ENCODE results near the gene DLGAP4. TPM values are rescaled to one million over a fixed set of nuclear protein-coding genes. Genes with fewer than 3 reads are reported as not detected.

The DLGAP4 gene
- total and polyA plus RNA-seq, 2 of the 13 experiments (the other 11 are each of a cell fraction or from before 2014, with no cell fraction given), result 15.2 to 26.7 TPM

DNA sequence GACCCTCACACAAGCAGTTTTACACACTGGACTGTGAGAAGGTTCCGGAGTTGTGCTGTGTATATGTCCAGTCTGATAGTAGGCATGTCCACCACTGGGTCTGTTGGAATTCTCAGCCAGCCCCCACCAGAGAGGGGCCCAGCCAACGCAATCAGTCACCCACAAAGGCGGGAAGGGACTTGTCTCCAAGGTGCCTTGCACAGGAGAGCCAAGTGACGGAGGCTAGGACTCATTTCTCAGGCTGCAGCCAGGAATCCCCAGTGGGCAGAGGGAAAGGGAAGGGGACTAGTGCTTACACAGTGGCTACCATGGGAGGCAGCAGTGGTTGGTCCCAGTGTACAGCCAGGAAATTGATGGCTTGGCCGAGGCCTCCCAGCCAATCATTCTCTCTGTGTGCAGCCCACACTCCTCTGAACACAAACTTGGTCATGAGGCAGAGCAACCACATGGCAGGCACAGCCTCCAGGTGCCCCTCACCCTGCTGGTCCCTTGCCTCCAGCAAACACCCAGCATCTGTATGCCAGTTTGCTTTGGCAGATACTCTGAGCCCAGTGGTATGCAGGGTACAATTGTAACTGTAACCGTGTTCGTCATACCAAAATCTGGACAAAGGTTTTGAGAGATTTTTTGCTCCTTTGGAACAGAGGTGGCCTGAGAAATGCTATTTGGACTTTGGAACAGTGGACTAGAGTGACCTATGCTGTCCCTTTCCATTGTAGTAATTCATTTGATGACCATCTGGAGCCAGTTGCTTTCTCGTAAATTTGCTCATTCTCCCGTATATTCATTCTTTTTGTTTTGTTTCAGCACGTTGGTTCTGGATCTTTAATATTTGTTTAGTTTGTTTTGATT is 162.2 kb downstream of the DLGAP4 start (continued):
- TF ChIP-seq, protein P1, sequence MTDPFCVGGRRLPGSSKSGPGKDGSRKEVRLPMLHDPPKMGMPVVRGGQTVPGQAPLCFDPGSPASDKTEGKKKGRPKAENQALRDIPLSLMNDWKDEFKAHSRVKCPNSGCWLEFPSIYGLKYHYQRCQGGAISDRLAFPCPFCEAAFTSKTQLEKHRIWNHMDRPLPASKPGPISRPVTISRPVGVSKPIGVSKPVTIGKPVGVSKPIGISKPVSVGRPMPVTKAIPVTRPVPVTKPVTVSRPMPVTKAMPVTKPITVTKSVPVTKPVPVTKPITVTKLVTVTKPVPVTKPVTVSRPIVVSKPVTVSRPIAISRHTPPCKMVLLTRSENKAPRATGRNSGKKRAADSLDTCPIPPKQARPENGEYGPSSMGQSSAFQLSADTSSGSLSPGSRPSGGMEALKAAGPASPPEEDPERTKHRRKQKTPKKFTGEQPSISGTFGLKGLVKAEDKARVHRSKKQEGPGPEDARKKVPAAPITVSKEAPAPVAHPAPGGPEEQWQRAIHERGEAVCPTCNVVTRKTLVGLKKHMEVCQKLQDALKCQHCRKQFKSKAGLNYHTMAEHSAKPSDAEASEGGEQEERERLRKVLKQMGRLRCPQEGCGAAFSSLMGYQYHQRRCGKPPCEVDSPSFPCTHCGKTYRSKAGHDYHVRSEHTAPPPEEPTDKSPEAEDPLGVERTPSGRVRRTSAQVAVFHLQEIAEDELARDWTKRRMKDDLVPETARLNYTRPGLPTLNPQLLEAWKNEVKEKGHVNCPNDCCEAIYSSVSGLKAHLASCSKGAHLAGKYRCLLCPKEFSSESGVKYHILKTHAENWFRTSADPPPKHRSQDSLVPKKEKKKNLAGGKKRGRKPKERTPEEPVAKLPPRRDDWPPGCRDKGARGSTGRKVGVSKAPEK (CRISPR knock-in tag; IDR thresholded peaks at IDR 0.05; ENCODE audit: borderline replicate concordance), result no peak
- TF ChIP-seq KLF13 (CRISPR knock-in tag; IDR thresholded peaks at IDR 0.05) (peak; percentile 81; the same call in 1 of the 2 replicates), MED8 (CRISPR knock-in tag; IDR thresholded peaks at IDR 0.05; ENCODE audit: insufficient replicate concordance) (no peak), RFXAP (CRISPR knock-in tag; IDR thresholded peaks at IDR 0.05; ENCODE audit: borderline replicate concordance) (peak; percentile 72; the same call in 1 of the 2 replicates), ZNF878 (CRISPR knock-in tag; IDR thresholded peaks at IDR 0.05) (0 out of 2 replicates have a peak, but pooled peaks have one; percentile 63), ZNF451 (CRISPR knock-in tag; IDR thresholded peaks at IDR 0.05) (peak; percentile 45; the same call in 1 of the 2 replicates), ZSCAN29 (CRISPR knock-in tag; conservative IDR thresholded peaks at IDR 0.05) (no peak; the same call in 1 of the 2 replicates), GATA4 (IDR thresholded peaks at IDR 0.05; ENCODE audit: borderline replicate concordance, low read depth) (no peak), MBD4 (IDR thresholded peaks at IDR 0.05; ENCODE audit: borderline replicate concordance, low read length) (no peak), MED1 (CRISPR knock-in tag; IDR thresholded peaks at IDR 0.05) (peak; percentile 79), HOXA5 (CRISPR knock-in tag; IDR thresholded peaks at IDR 0.05) (peak; percentile 50; the same call in 1 of the 2 replicates), ZFP37 (CRISPR knock-in tag; IDR thresholded peaks at IDR 0.05; ENCODE audit: borderline replicate concordance) (peak; percentile 93)
- TF ChIP-seq, protein P2, sequence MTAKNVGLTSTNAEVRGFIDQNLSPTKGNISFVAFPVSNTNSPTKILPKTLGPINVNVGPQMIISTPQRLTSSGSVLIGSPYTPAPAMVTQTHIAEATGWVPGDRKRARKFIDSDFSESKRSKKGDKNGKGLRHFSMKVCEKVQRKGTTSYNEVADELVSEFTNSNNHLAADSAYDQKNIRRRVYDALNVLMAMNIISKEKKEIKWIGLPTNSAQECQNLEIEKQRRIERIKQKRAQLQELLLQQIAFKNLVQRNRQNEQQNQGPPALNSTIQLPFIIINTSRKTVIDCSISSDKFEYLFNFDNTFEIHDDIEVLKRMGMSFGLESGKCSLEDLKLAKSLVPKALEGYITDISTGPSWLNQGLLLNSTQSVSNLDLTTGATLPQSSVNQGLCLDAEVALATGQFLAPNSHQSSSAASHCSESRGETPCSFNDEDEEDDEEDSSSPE (CRISPR knock-in tag; IDR thresholded peaks at IDR 0.05), result peak; percentile 68
- TF ChIP-seq, protein P3, sequence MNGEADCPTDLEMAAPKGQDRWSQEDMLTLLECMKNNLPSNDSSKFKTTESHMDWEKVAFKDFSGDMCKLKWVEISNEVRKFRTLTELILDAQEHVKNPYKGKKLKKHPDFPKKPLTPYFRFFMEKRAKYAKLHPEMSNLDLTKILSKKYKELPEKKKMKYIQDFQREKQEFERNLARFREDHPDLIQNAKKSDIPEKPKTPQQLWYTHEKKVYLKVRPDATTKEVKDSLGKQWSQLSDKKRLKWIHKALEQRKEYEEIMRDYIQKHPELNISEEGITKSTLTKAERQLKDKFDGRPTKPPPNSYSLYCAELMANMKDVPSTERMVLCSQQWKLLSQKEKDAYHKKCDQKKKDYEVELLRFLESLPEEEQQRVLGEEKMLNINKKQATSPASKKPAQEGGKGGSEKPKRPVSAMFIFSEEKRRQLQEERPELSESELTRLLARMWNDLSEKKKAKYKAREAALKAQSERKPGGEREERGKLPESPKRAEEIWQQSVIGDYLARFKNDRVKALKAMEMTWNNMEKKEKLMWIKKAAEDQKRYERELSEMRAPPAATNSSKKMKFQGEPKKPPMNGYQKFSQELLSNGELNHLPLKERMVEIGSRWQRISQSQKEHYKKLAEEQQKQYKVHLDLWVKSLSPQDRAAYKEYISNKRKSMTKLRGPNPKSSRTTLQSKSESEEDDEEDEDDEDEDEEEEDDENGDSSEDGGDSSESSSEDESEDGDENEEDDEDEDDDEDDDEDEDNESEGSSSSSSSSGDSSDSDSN (CRISPR knock-in tag; IDR thresholded peaks at IDR 0.05), result peak; percentile 50; the same call in 1 of the 2 replicates
- TF ChIP-seq, protein P4, sequence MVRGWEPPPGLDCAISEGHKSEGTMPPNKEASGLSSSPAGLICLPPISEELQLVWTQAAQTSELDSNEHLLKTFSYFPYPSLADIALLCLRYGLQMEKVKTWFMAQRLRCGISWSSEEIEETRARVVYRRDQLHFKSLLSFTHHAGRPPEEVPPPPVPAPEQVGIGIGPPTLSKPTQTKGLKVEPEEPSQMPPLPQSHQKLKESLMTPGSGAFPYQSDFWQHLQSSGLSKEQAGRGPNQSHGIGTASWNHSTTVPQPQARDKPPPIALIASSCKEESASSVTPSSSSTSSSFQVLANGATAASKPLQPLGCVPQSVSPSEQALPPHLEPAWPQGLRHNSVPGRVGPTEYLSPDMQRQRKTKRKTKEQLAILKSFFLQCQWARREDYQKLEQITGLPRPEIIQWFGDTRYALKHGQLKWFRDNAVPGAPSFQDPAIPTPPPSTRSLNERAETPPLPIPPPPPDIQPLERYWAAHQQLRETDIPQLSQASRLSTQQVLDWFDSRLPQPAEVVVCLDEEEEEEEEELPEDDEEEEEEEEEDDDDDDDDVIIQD (CRISPR knock-in tag; IDR thresholded peaks at IDR 0.05; ENCODE audit: low read depth), result peak; percentile 79; the same call in 1 of the 2 replicates
- TF ChIP-seq, protein P5, sequence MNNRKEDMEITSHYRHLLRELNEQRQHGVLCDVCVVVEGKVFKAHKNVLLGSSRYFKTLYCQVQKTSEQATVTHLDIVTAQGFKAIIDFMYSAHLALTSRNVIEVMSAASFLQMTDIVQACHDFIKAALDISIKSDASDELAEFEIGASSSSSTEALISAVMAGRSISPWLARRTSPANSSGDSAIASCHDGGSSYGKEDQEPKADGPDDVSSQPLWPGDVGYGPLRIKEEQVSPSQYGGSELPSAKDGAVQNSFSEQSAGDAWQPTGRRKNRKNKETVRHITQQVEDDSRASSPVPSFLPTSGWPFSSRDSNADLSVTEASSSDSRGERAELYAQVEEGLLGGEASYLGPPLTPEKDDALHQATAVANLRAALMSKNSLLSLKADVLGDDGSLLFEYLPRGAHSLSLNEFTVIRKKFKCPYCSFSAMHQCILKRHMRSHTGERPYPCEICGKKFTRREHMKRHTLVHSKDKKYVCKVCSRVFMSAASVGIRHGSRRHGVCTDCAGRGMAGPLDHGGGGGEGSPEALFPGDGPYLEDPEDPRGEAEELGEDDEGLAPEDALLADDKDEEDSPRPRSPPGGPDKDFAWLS (CRISPR knock-in tag; IDR thresholded peaks at IDR 0.05; ENCODE audit: borderline replicate concordance), result peak; percentile 81; the same call in 1 of the 2 replicates

Measured in HepG2 (cell line).